ENCODE measurements around the gene CORO1C.

- TF ChIP-seq NR3C1 (IDR thresholded peaks at IDR 0.05) (no peak), RAD21 (conservative IDR thresholded peaks at IDR 0.05 in 1 of 2, IDR thresholded peaks at IDR 0.05 in 1 of 2) (no peak), CTCF (IDR thresholded peaks at IDR 0.05) (no peak), RNF2 (IDR thresholded peaks at IDR 0.05; ENCODE audit: borderline replicate concordance, low read depth) (no peak), CEBPB (IDR thresholded peaks at IDR 0.05) (no peak)
These were observed 33.4 kb downstream of the CORO1C start for GRCh38 chr12:108697905-108698304.
